Activated T-cell treated with anti-CD3 and anti-CD28 coated beads, Interleukin-2, amount 50 U/mL, for 4 hours (primary cell): Measurements from ENCODE around the gene PPP2R2B. TPM values are rescaled to one million over a fixed set of nuclear protein-coding genes. Genes with fewer than 3 reads are reported as not detected.
A peak's percentile ranks its signal among the peaks of the same experiment; 100 is the strongest.

Source experiments
- ATAC-seq, 2 donors: fragments of 200-7000 bp; cut with Tn5 transposase; one replicate each; pipeline ENCODE4 v1.10.0; 2021
- DNase-seq: peaks from one replicate; pipeline ENCODE4 v3.0.0-alpha.2; 2020
- H3K27me3 Mint-ChIP-seq: one replicate; pipeline ENCODE4 v1.8.0; 2021; ENCODE audit warnings: low read depth, mixed read lengths
- H3K36me3 Mint-ChIP-seq: one replicate; pipeline ENCODE4 v1.8.0; 2022; ENCODE audit warnings: mixed read lengths; ENCODE audit not compliant: insufficient read depth
- H3K4me1 Mint-ChIP-seq: one replicate; pipeline ENCODE4 v1.8.0; 2021; ENCODE audit warnings: low read depth, mixed read lengths
- H3K4me3 Mint-ChIP-seq: one replicate; pipeline ENCODE4 v1.8.0; 2021; ENCODE audit warnings: mild to moderate bottlenecking, moderate library complexity, mixed read lengths
- H3K9me3 Mint-ChIP-seq: one replicate; pipeline ENCODE4 v1.8.0; 2021; ENCODE audit warnings: mixed read lengths
- total RNA-seq, 3 donors: library from RNA; stranded (reverse); gene quantifications; one replicate each; pipeline ENCODE4 v1.2.1, GENCODE V29; 2021

PPP2R2B gene
- total RNA-seq, 3 donors from 2014 or later: 0.30 to 1.3 (median 0.84) TPM

DNA sequence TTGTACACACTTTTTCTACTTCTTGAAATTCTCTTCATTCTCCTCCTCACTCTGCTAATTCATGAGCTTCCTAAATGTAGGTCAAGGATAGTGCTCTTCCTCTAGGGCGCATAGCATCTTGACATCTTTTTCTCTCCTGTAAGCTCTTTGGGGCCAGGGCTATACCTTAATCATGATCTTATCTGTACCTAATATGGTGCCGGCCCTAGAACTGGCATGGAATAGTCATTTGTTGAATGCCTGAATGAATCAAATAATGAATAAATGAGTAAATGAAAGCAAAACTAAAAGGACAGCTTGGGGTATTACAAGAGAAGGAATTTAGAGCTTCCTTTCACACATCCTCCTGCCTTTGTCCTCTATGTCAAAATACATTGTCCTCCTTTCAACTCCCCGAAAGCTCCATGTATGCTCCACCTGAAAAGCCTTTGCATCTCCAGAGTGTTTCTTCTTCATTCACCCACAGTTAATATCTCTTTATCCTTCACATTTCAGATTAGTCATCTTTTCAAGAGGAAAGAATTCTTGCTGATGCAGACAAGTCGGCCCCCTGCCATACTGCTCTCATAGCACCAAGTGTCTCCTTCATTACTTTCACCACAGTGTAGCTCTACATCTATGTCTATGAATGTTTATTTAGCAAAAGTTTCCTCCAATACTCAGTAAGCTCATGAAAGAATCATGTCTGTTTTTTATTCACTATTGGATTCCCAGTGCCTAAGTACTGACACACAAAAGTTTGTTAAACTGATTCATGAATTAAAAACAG, 16.4 kb upstream of the PPP2R2B start:
- H3K27me3 Mint-ChIP-seq: peaks cover 3% of the 10 kb centered on the region
- no peak overlapping the region for H3K4me3 Mint-ChIP-seq
- H3K4me1 Mint-ChIP-seq: peaks cover 17% of the 10 kb centered on the region
- no peaks in the 10 kb centered on the region for H3K36me3 Mint-ChIP-seq
- DNase-seq (no peak), ATAC-seq (peak; percentile 46 to 83)
- H3K9me3 Mint-ChIP-seq: no peaks in the 10 kb centered on the region

DNA sequence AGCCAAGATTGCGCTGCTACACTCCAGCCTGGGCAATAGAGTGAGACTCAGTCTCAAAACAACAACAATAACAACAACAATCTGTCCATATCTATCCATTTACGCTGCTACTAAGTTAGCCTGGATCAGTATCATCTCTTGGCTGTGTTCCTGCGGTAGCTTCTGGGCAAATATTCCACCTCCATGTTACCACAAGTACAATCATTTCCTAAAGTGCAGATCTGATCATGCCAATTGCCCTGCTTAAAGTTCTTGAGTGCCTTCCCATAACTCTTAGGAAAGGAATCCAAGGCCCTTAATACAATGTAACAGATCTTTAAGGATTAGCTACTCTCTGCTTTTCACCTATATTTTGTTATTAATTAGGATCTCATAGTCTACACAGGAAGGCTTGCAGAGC, 15.4 kb upstream of the PPP2R2B start:
- Mint-ChIP-seq H3K4me3 (no peak overlapping the region), H3K4me1 (peaks cover 17% of the 10 kb centered on the region), H3K36me3 (no peaks in the 10 kb centered on the region), H3K9me3 (no peaks in the 10 kb centered on the region), H3K27me3 (peaks cover 3% of the 10 kb centered on the region)
- no peak for DNase-seq
- no peak for ATAC-seq

DNA sequence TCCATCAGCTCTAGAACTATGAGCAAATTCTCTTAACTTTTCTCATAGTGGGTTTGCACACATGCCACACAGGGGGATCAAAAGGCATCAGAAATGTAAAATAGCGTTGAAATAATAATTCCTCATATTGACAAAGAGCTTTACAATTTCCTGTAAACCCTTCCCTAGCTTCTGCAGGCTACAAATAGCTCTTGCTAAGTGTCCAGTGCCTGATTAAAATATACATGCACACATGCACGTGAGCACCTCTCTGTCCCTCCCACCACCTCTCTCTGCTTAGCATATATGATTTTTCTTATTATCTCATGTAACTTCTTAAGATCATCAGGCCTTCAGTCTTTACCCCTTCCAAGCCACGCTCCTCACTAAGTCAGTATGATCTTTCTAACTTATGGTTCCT, 13.7 kb upstream of the PPP2R2B start:
- H3K4me1 Mint-ChIP-seq: peaks cover 17% of the 10 kb centered on the region
- H3K9me3 Mint-ChIP-seq: no peaks in the 10 kb centered on the region
- H3K27me3 Mint-ChIP-seq: peaks cover under 1% of the 10 kb centered on the region
- no peak for DNase-seq
- H3K36me3 Mint-ChIP-seq: no peaks in the 10 kb centered on the region
- ATAC-seq: no peak
- no peak overlapping the region for H3K4me3 Mint-ChIP-seq

DNA sequence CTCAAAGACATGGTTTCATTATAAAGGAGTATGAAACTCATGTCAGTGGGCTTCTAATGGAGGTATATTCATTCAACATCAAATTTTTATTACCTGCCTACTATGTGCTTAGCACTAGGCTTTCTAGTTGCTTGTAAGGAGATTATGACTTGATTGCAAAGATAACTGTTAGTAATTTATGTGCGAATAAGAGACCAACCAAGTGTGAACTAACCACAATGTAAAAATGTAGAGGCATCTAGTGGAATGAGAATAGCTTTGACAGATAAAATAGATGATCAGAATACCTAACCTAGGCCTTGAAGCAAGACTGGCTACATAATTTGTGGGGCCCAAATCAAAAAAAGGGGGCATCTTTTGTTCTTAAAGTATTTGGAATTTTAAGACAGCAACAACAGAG, 13.0 kb upstream of the PPP2R2B start:
- no peaks in the 10 kb centered on the region for H3K36me3 Mint-ChIP-seq
- H3K4me1 Mint-ChIP-seq: peaks cover 13% of the 10 kb centered on the region
- H3K4me3 Mint-ChIP-seq: no peak overlapping the region
- ATAC-seq: no peak
- H3K27me3 Mint-ChIP-seq: no peaks in the 10 kb centered on the region
- DNase-seq: no peak
- no peaks in the 10 kb centered on the region for H3K9me3 Mint-ChIP-seq

DNA sequence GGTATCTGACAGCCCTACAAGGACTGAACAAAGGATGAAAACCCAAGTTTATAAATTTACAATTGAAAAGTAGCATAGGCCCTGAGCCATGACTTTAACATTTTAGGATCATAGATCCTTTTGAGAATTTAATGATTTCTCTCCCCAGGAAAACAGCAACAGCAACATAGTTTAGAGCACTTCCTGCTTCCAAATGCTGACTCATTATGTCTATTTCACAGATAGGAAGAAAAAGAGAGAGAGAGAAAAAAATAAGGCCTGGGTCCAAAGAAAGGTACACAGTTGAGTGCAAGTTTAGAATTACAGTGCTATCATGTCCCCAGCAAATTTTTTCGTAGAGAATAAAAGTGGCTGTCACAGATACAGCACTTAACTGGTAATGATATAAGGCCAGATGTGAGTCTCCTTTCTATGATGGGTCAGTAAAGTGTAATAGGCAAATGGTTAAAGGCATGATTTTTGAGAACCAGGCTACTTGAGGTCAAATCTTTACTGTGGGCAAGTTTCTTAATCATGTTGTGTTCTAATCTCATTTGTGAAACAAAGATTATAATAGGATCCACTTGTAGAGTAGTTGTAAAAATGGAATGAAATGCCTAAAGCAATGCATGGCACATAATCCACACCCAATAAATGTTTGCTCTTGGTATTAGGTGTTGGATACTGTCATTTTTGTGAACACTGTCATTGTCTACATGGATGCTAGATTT, 12.3 kb upstream of the PPP2R2B start:
- ATAC-seq (no peak), DNase-seq (no peak)
- Mint-ChIP-seq H3K27me3 (no peaks in the 10 kb centered on the region), H3K4me1 (peaks cover 13% of the 10 kb centered on the region), H3K4me3 (no peak overlapping the region), H3K9me3 (no peaks in the 10 kb centered on the region), H3K36me3 (no peaks in the 10 kb centered on the region)

DNA sequence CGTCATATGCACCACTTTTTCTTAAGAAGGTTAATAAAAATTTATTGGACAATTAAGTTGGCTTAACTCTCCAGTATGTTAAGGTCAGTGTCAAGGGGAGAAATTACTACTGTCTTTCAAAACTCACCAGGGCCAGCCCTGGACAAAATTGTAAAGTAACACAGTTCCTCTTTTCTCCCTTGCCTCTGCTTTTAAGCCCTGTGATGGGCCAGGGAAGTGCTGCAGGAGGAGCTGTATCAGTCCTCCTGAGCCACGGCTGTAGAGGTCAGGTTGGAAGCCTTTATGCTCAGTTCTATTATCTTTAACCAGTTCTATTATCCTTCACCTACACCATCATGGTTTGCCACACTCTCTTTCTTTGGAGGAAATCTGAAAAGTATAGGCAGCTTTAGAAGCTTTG, 11.5 kb upstream of the PPP2R2B start:
- Mint-ChIP-seq H3K9me3 (no peaks in the 10 kb centered on the region), H3K36me3 (no peaks in the 10 kb centered on the region), H3K27me3 (peaks cover 3% of the 10 kb centered on the region), H3K4me1 (peaks cover 11% of the 10 kb centered on the region), H3K4me3 (no peak overlapping the region)
- no peak for ATAC-seq
- no peak for DNase-seq

DNA sequence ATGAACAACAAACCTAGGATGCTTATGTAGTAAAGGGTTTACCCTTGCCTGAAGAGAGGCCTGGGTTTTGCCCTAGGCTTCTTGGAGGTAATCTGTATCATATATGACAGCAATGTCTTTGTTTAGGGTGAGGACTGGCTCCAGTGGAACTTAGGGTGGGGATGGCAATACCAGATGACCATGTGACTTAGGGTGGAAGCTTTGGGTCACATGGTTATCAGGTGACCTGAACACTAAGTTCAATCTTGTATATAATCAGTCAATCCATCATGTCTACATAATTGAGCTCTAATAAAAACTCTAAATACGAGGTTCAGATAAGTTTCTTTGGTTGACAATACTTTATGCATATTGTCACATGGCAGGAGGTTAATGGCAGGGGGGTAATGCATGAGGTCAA, 10.6 kb upstream of the PPP2R2B start:
- ATAC-seq (no peak), DNase-seq (no peak)
- H3K4me1 Mint-ChIP-seq: peaks cover 5% of the 10 kb centered on the region
- no peaks in the 10 kb centered on the region for H3K9me3 Mint-ChIP-seq
- H3K4me3 Mint-ChIP-seq: no peak overlapping the region
- peaks cover 5% of the 10 kb centered on the region for H3K27me3 Mint-ChIP-seq
- no peaks in the 10 kb centered on the region for H3K36me3 Mint-ChIP-seq

DNA sequence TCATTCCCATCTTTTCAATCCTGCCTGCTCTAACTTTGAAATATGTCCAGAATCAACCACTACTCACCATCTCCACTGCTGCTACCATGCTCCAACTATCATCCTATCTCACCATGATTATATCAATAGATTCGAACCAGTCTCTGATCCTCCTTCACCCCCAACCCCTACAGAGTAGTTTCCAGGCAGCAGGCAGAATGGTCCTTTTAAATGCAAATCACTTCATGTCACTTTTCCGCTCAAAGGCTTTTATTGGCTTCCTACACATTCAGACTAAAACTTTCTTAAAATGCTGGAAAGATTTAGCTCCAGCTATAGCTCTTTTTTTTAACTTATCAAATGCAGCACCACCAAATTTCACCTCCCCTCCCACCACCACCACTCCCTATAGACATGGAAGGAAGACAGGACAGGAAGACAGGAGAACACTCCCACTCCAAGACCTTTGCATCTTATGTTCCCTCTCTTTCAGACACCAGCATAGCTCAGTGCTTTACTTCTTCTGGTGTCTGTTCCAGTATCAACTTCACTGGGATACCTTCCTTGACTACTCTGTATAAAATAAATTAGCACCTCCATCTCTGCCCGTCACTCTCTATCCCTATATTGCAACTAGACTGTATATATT, 9.9 kb upstream of the PPP2R2B start:
- ATAC-seq (no peak), DNase-seq (no peak)
- Mint-ChIP-seq H3K4me1 (peaks cover 5% of the 10 kb centered on the region), H3K27me3 (peaks cover 10% of the 10 kb centered on the region), H3K9me3 (no peaks in the 10 kb centered on the region), H3K4me3 (no peak overlapping the region), H3K36me3 (no peaks in the 10 kb centered on the region)

DNA sequence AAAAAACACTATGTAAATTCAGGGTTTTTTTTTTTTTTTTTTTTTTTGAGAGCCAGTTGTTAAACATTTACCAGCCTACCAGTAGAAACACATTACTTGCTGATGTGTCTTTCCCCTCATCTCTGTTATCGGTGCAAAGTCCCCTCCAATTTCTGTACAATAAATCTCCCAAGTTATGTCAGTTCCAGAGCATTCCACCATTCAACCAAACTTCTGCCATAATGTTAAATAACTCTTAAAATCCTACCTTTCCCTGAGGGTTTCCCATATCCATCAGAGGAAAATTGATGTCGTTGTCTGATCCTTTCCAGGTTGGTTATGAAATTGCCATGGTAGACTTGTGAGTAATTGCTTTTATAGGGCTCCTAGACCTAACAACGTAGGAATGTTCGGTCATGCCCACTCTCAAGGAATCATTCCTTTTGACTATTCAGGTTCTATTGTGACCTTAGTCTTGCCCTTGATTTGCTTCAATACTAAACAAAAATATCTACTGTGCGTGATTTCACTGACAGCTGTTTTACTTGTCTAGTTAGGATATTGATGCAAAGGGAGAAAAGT, 5.6 kb upstream of the PPP2R2B start:
- H3K9me3 Mint-ChIP-seq: no peaks in the 10 kb centered on the region
- DNase-seq (no peak), ATAC-seq (no peak)
- H3K4me3 Mint-ChIP-seq: no peak overlapping the region
- peaks cover 2% of the 10 kb centered on the region for H3K4me1 Mint-ChIP-seq
- no peaks in the 10 kb centered on the region for H3K36me3 Mint-ChIP-seq
- peaks cover 20% of the 10 kb centered on the region for H3K27me3 Mint-ChIP-seq

DNA sequence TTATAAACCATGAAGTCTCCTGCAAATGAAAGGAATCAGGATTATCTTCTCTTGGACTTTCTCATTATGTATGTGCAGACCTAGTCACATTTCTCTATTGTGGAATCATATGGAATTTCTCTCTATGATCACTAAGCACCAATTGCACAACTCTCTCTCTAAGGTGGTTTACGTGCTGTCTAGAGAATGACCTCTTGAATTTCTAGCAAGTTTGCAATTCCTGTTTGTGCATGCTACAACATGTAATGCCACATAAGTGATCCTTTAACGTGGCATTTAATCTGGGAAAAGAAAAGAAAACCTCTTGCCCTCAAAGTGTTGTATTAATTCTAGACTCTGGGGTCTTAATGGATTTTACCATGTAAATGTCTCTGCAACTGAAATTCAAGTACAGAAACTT, 5.0 kb upstream of the PPP2R2B start:
- ATAC-seq (no peak), DNase-seq (no peak)
- Mint-ChIP-seq H3K36me3 (no peaks in the 10 kb centered on the region), H3K27me3 (peaks cover 23% of the 10 kb centered on the region), H3K4me3 (no peak overlapping the region), H3K4me1 (peaks cover 8% of the 10 kb centered on the region), H3K9me3 (no peaks in the 10 kb centered on the region)

DNA sequence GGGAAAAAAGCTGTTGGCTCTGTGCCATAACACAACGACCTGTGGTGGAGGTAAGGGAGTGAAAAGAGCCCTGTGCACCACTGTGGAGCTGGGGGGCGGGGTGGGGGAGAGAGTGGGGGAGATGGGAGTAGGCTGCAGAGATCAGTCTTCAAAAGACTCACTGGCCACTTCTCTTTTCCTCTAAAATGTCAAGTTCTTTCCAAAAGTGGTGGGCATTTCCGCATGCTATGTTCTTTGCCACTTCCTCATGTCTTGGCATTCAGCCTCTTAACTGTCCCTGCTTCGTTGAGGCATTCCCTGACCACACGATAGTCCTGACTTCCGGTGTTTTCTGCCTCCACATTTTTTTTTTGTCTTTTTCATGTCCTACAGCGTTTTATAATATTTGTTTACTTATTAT, 2.4 kb upstream of the PPP2R2B start:
- DNase-seq (no peak), ATAC-seq (no peak)
- H3K4me3 Mint-ChIP-seq: no peak overlapping the region
- peaks cover 28% of the 10 kb centered on the region for H3K27me3 Mint-ChIP-seq
- H3K4me1 Mint-ChIP-seq: peaks cover 22% of the 10 kb centered on the region
- no peaks in the 10 kb centered on the region for H3K9me3 Mint-ChIP-seq
- H3K36me3 Mint-ChIP-seq: no peaks in the 10 kb centered on the region

DNA sequence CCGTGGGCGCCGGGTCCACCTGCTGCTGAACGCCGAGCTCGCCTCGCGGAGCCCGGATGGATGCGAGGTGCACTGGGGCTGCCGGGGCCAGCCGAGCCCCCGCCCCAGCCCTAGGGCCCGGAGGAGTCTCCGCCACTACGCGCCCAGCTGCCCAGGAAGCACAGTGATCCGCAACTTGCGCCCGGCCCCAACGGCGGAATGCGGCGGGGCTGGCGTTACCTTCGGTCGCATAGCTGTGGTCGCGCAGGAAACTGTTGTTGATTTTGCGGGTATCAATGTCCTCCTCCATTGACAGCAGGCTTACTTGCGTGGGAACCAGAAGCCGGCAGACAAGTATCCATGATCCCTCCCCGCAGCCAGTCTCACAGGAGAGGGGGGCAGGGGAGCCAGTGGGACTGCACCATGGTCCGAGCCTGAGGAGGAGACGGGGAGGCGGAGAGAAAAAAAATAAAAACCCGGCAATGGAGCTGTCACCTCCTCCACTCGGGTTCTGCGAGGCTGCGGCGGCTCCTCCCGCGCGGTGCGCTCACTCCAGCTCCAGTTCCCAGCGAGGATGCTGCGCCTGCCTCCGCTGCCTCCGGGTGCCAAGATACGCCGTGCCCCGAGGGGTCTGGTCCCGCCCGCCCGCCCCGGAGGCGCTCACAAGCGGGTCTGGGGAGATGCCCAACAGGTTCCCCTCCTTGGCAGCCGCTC, 628 bp downstream of the PPP2R2B start:
- H3K27me3 Mint-ChIP-seq: peaks cover 18% of the 10 kb centered on the region
- H3K4me1 Mint-ChIP-seq: peaks cover 23% of the 10 kb centered on the region

DNA sequence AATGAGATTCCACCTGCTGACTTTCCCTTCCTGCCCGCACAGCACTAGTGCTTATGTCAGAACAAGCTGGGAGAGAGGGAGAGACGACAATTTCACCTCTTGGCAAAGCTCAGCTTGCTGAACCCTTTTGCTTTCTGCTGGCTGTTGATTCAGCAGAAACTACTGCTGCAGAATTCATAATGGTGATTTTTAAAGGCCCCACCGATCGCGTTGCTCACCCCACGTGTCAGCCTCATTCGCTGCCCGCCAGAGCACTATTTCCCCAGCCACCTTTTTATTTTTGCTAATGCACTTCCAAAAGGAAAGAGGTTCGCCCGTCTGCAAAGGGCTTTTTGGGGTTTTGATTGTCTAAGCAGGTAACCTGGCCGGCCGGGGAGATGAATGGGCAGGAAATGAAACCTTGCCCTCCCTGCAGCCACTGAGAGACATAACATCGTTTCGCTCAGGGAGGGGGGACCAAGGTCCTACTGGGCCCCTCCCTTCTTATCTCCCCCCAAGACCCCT, 1.3 kb downstream of the PPP2R2B start:
- Mint-ChIP-seq H3K4me1 (peaks cover 23% of the 10 kb centered on the region), H3K4me3 (peak overlapping the region; percentile 88), H3K9me3 (no peaks in the 10 kb centered on the region), H3K36me3 (no peaks in the 10 kb centered on the region), H3K27me3 (peaks cover 18% of the 10 kb centered on the region)
- DNase-seq (no peak), ATAC-seq (peak in 1 of 2 donors; percentile 7)

More for the DNA sequence above, 628 bp downstream of the PPP2R2B start:
- H3K36me3 Mint-ChIP-seq: no peaks in the 10 kb centered on the region
- peak overlapping the region; percentile 88 for H3K4me3 Mint-ChIP-seq
- DNase-seq: no peak
- H3K9me3 Mint-ChIP-seq: no peaks in the 10 kb centered on the region
- peak; percentile 54 to 61 for ATAC-seq
